Measurements from ENCODE around the gene ANKS1A. TPM values are rescaled to one million over a fixed set of nuclear protein-coding genes. Genes with fewer than 3 reads are reported as not detected.

The ANKS1A gene
- total RNA-seq, 1 donor from 2014 or later = 43.2 TPM

- DNase-seq (ENCODE audit: low spot score) = peak; percentile 37
Measured at GRCh38 chr6:35052694-35053565, 163.9 kb downstream of the ANKS1A start.

DNA sequence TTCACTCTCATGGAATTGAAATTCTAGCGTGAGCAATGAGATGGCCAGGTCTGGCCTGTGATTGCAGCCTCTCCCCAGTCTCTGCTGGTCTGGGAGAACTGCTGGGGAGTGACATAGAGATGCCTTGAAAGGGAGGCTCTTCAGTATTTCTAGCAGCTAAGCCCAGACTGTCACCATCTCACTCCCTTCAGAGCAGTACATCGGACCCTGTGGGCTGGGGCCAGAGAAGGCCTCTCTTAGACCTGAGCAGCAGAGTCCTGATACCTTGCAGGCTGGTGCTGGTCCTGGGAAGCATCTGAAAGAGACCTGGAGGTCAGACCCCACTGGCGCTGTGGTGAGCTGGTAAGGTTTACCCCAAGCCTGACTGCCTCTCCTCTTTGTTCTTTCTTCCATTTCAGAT lies 164.6 kb downstream of the ANKS1A start:
- DNase-seq (ENCODE audit: low spot score) = no peak

DNA sequence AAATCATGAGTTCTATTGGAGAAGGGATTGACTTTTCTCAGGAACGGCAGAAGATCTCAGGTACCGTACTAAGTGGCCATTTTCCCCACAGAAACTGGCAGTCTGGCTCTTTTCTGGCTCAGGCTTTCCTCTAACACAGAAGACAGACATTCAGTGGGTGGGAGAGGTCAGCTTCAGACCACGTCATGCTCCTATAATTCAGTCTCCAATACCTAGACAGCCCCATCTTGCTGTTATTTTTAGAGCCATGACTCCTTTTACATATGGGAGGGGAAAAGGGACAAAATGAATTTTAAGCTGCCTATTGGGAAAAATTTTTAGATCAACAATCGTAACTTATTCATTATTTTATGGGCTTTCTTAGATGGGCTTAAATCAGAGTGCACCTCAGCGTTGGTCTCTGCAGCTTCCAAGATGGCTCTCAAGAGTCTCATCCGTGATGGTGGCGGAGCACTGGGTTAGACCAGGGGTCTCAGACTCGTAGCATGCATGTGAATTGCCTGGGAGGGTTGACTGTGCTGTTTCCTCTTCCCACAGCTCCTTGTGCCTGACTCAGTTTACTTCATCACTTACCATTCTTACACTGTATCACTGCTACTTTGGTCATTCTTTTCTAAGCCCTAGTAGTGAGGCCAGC lies 165.2 kb downstream of the ANKS1A start:
- DNase-seq (ENCODE audit: low spot score) = no peak

- DNase-seq (ENCODE audit: low spot score) = no peak
Measured at GRCh38 chr6:35054743-35055130, 165.7 kb downstream of the ANKS1A start.

GRCh38 chr6:35055891-35056290 lies 166.8 kb downstream of the ANKS1A start:
- no peak for DNase-seq (ENCODE audit: low spot score)

DNA sequence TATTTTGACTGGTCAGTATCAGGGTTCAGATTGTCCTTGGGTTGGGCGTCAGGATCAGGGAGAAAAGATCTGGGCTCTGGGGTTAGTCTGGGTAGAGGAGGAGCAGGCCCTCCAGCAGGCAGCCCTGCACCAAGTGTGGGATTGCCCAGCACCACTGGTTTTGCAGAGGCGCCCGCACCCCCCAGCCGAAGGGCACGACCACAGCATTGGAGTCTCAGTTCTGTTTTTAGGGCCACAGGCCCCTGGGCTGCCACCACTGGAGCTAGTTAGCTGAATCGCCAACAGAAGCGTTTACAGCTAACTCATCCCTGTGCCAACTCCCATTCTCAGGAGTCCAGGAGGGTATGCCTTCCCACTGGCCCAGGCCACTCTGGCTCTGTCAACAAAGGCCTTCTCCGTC lies 167.9 kb downstream of the ANKS1A start:
- DNase-seq (ENCODE audit: low spot score) = no peak

GRCh38 chr6:35057449-35058357 lies 168.6 kb downstream of the ANKS1A start:
- no peak for DNase-seq (ENCODE audit: low spot score)

- DNase-seq (ENCODE audit: low spot score) = no peak
Measured at GRCh38 chr6:35058358-35058675, 169.3 kb downstream of the ANKS1A start.

GRCh38 chr6:35058865-35059522 lies 169.9 kb downstream of the ANKS1A start:
- DNase-seq (ENCODE audit: low spot score) = no peak

GRCh38 chr6:35059596-35060345 lies 170.7 kb downstream of the ANKS1A start:
- DNase-seq (ENCODE audit: low spot score) = no peak

- DNase-seq (ENCODE audit: low spot score) = no peak
Measured at GRCh38 chr6:35061102-35061615, 172.1 kb downstream of the ANKS1A start.

DNA sequence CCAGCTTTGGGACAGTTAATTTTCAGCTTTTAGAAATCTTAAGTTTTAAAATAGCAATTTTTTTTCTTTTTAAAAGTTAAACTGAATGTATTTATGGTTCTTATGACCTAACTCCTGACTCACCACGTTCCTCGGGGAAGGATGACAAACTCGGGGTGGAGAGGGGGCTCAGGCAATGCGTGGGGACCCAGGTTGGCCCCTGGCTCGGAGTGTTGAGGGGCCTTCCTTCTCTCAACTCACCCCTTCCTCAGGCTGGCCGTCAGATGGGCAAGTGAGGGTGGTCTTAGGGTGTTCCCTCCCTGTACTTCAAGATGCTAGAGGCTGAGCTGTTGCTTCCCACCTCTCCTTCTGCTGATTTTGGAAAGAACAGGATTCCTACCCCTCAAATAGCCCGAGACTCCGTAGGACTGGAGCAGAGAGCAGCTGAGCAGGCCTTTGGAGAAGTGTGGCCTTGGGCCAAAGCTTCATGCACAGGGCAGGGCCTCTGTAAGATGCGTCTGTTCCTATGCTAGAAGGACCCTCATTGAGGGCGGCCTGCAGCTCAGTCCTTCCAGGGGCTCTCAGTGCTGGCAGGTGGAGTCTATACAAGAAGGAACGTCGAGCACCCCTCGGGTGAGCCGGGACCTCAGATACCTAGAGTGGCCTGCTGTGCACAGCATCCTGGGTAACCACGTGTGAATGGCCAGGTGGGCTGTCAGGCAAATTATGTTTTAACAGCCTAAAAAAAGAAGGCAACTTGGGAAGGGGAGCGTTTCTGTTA lies 172.8 kb downstream of the ANKS1A start:
- no peak for DNase-seq (ENCODE audit: low spot score)

- no peak for DNase-seq (ENCODE audit: low spot score)
Measured at GRCh38 chr6:35062676-35063574, 173.9 kb downstream of the ANKS1A start.

DNA sequence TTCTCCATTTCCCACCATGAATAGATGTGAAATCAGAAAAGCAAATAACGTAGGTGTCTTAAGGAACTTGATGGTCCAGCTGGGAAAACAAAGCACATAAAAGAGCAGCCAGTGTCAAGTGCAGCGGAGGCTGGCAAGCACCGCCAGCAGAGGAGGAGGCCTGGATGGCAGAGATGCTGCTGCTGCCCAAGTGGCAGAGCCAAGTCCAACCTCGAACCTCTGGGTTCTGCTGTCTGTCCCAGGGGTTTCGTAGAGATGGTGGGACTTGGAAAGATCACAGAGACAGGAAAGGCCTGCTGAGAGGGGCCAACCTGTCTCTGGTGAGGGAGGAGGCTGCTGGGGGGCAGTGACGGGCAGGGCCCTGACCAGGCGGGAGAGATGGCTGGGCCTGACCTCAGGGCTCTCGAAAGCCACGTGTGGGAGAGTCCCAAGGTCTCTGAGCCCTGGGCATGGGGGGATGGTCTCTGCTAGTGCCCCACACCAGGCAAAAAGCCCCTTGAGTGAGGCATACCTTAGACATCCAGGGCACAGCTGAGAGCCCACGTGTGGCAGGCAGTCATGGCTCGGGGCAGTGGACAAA lies 174.7 kb downstream of the ANKS1A start:
- DNase-seq (ENCODE audit: low spot score) = no peak

DNA sequence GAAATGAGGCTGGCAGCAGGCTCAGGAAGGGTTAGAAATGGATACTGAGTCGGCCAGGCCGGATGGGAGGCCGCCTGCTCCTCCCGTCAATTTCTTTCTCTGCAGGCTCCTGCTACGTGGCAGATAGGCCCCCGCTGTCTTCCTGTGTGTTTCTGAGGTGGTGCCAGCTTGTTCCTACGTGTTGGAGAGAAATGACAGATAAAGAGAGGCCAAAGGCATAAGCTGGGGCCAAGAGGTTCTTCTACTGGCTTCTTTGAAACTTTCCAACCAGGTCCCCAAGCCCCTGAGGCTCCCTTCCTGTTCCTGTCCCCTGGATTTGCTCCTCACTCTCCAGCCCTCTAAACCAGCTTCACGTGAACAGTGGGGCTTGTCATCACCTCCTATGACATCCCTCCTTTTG lies 175.2 kb downstream of the ANKS1A start:
- no peak for DNase-seq (ENCODE audit: low spot score)

- DNase-seq (ENCODE audit: low spot score) = no peak
Measured at GRCh38 chr6:35064757-35065440, 175.8 kb downstream of the ANKS1A start.

GRCh38 chr6:35065441-35065800 lies 176.4 kb downstream of the ANKS1A start:
- DNase-seq (ENCODE audit: low spot score) = no peak

DNA sequence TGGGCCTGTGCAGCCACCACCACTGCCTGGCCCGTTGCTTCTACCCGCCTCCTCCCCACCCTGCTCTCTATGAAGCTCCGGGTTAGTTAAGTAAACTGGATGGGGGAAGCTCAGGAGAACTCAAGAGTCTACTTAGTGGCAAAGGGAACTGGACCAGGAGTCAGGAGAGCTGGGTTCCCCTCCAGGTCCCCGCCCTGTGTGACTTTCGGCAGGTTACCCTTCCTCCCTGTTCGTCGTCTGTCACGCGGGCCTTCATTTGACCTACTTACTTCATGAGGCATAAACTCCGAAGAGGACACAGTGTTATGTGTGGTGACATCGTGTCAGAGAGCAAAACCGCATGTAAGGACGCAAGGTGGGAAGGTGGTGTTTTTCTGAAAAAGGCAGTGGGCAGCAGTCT lies 176.8 kb downstream of the ANKS1A start:
- no peak for DNase-seq (ENCODE audit: low spot score)
